IPS-18a (cell line): ENCODE data around the gene B4GALNT1.
"Not testable (repeated sequence)": the region's sequence is repeated elsewhere in the genome, so short reads cannot be mapped to it uniquely, and the experiment has no call there.

Source experiments
- H3K27ac ChIP-seq: one replicate; pipeline ENCODE4 v1.5.1; 2013; ENCODE audit warnings: low read length
- H3K27me3 ChIP-seq: one replicate; pipeline ENCODE4 v1.6.1; 2013; ENCODE audit warnings: mild to moderate bottlenecking, low read length; ENCODE audit not compliant: control insufficient read depth, insufficient read depth
- H3K36me3 ChIP-seq: one replicate; pipeline ENCODE4 v1.6.1; 2013; ENCODE audit warnings: low read depth, low read length; ENCODE audit not compliant: control insufficient read depth
- H3K4me1 ChIP-seq: one replicate; pipeline ENCODE4 v1.6.1; 2013; ENCODE audit warnings: low read depth, low read length; ENCODE audit not compliant: control insufficient read depth
- H3K4me3 ChIP-seq: one replicate; pipeline ENCODE4 v1.5.1; 2013; ENCODE audit warnings: low read length
- H3K9ac ChIP-seq: one replicate; pipeline ENCODE4 v1.6.1; 2013; ENCODE audit warnings: mild to moderate bottlenecking, low read length, moderate library complexity
- H3K9me3 ChIP-seq: one replicate; pipeline ENCODE4 v1.6.1; 2013; ENCODE audit warnings: low read depth, low read length; ENCODE audit not compliant: control insufficient read depth

B4GALNT1 gene

GRCh38 chr12:57656408-57656807 lies 23.4 kb upstream of the B4GALNT1 start:
- H3K4me1 ChIP-seq, H3K27me3 ChIP-seq, H3K27ac ChIP-seq, H3K36me3 ChIP-seq, H3K4me3 ChIP-seq, H3K9ac ChIP-seq: not testable (repeated sequence)
- H3K9me3 ChIP-seq = peaks cover 21% of the 10 kb centered on the region

- H3K9ac ChIP-seq = no peak overlapping the region
- H3K36me3 ChIP-seq = no peaks in the 10 kb centered on the region
- H3K27ac ChIP-seq = no peak overlapping the region
- H3K4me1 ChIP-seq = no peaks in the 10 kb centered on the region
- no peak overlapping the region for H3K4me3 ChIP-seq
- no peaks in the 10 kb centered on the region for H3K27me3 ChIP-seq
- H3K9me3 ChIP-seq = peaks cover 14% of the 10 kb centered on the region
Observed at GRCh38 chr12:57655541-57656240, 22.7 kb upstream of the B4GALNT1 start.

- no peaks in the 10 kb centered on the region for H3K4me1 ChIP-seq
- H3K36me3 ChIP-seq = no peaks in the 10 kb centered on the region
- H3K4me3 ChIP-seq = no peak overlapping the region
- H3K27me3 ChIP-seq = no peaks in the 10 kb centered on the region
- peaks cover 7% of the 10 kb centered on the region for H3K9me3 ChIP-seq
- no peak overlapping the region for H3K27ac ChIP-seq
- H3K9ac ChIP-seq = no peak overlapping the region
Observed at GRCh38 chr12:57654042-57654441, 21.0 kb upstream of the B4GALNT1 start.

GRCh38 chr12:57646659-57647049 lies 13.7 kb upstream of the B4GALNT1 start:
- not testable (repeated sequence) for H3K36me3 ChIP-seq, H3K9me3 ChIP-seq, H3K27ac ChIP-seq, H3K27me3 ChIP-seq, H3K4me1 ChIP-seq, H3K9ac ChIP-seq, H3K4me3 ChIP-seq

GRCh38 chr12:57645990-57646658 lies 13.1 kb upstream of the B4GALNT1 start:
- not testable (repeated sequence) for H3K4me3 ChIP-seq, H3K9ac ChIP-seq, H3K4me1 ChIP-seq, H3K27ac ChIP-seq, H3K27me3 ChIP-seq, H3K36me3 ChIP-seq, H3K9me3 ChIP-seq

- Histone ChIP-seq H3K27me3 (no peaks in the 10 kb centered on the region), H3K4me1 (peaks cover 3% of the 10 kb centered on the region), H3K4me3 (no peak overlapping the region), H3K9me3 (no peaks in the 10 kb centered on the region), H3K36me3 (no peaks in the 10 kb centered on the region), H3K9ac (no peak overlapping the region), H3K27ac (no peak overlapping the region)
Observed at GRCh38 chr12:57641699-57642442, 8.9 kb upstream of the B4GALNT1 start.

- Histone ChIP-seq H3K9ac (no peak overlapping the region), H3K4me3 (no peak overlapping the region), H3K36me3 (no peaks in the 10 kb centered on the region), H3K4me1 (peaks cover 3% of the 10 kb centered on the region), H3K27me3 (peaks cover 7% of the 10 kb centered on the region), H3K9me3 (no peaks in the 10 kb centered on the region), H3K27ac (no peak overlapping the region)
Observed at GRCh38 chr12:57640175-57641042, 7.4 kb upstream of the B4GALNT1 start.

GRCh38 chr12:57638096-57638495 lies 5.1 kb upstream of the B4GALNT1 start:
- Histone ChIP-seq H3K9ac (no peak overlapping the region), H3K4me1 (peaks cover 3% of the 10 kb centered on the region), H3K9me3 (no peaks in the 10 kb centered on the region), H3K36me3 (no peaks in the 10 kb centered on the region), H3K27me3 (peaks cover 22% of the 10 kb centered on the region), H3K4me3 (no peak overlapping the region), H3K27ac (no peak overlapping the region)

- Histone ChIP-seq H3K9me3 (no peaks in the 10 kb centered on the region), H3K4me1 (peaks cover 3% of the 10 kb centered on the region), H3K27me3 (peaks cover 28% of the 10 kb centered on the region), H3K27ac (no peak overlapping the region), H3K36me3 (no peaks in the 10 kb centered on the region), H3K9ac (no peak overlapping the region), H3K4me3 (no peak overlapping the region)
Observed at GRCh38 chr12:57637364-57637763, 4.4 kb upstream of the B4GALNT1 start.

GRCh38 chr12:57636731-57637130 lies 3.7 kb upstream of the B4GALNT1 start:
- H3K4me1 ChIP-seq, H3K4me3 ChIP-seq, H3K36me3 ChIP-seq, H3K9me3 ChIP-seq, H3K9ac ChIP-seq, H3K27ac ChIP-seq: not testable (repeated sequence)
- H3K27me3 ChIP-seq = peaks cover 35% of the 10 kb centered on the region
